HL-60 (cell line): Measurements from ENCODE around the gene DAND5.
"Not testable (repeated sequence)": the region's sequence is repeated elsewhere in the genome, so short reads cannot be mapped to it uniquely, and the experiment has no call there.

ENCODE experiments used
- DNase-seq, 2 experiments: peaks; one replicate each; pipeline ENCODE4 v3.0.0-alpha.2; 2010 to 2020; ENCODE audit warnings: low read depth in 1 of 2, low spot score in 1 of 2
- H3K27ac ChIP-seq: fragments of 250-450 bp; sonication (Bioruptor Pico); replicated peaks from 2 replicates; pipeline ENCODE4 v1.5.1; 2020; ENCODE audit warnings: mild to moderate bottlenecking, moderate library complexity
- H3K27me3 ChIP-seq: fragments of 250-450 bp; sonication (Bioruptor Pico); 2 replicates; pipeline ENCODE4 v1.5.1; 2021; ENCODE audit warnings: mild to moderate bottlenecking, moderate library complexity; ENCODE audit not compliant: insufficient read depth, poor library complexity, severe bottlenecking
- H3K4me3 ChIP-seq: replicated peaks from 2 replicates; pipeline ENCODE4 v1.5.1; 2011; ENCODE audit warnings: mild to moderate bottlenecking, control low read depth, low read length; ENCODE audit not compliant: insufficient read depth
- CTCF ChIP-seq: IDR thresholded peaks from one replicate; pipeline ENCODE4 v1.5.1; 2011; ENCODE audit warnings: low read length, control low read depth, inconsistent platforms; ENCODE audit not compliant: insufficient read depth
- GABPA ChIP-seq: IDR thresholded peaks from 2 replicates; pipeline ENCODE4 v1.6.1; 2012; ENCODE audit warnings: low read depth
- POLR2AphosphoS5 ChIP-seq: IDR thresholded peaks from 2 replicates; pipeline ENCODE4 v1.6.1; 2012; ENCODE audit warnings: low read depth
- REST ChIP-seq: IDR thresholded peaks from 2 replicates; pipeline ENCODE4 v1.6.1; 2012; ENCODE audit warnings: low read depth; ENCODE audit not compliant: insufficient replicate concordance
- SPI1 ChIP-seq: IDR thresholded peaks from 2 replicates; pipeline ENCODE4 v1.6.1; 2012; ENCODE audit warnings: low read depth, mild to moderate bottlenecking, borderline replicate concordance

The DAND5 gene

GRCh38 chr19:12955996-12956395 is 13.4 kb upstream of the DAND5 start:
- Histone ChIP-seq H3K4me3 (peak overlapping the region; percentile 89), H3K27ac (peak overlapping the region; percentile 86), H3K27me3 (no peaks in the 10 kb centered on the region)
- DNase-seq, result no peak
- TF ChIP-seq CTCF, result no peak
- TF ChIP-seq GABPA, result no peak
- no peak for TF ChIP-seq POLR2AphosphoS5
- TF ChIP-seq REST, result no peak
- no peak for TF ChIP-seq SPI1

GRCh38 chr19:12956446-12957388 is 12.7 kb upstream of the DAND5 start, which contains the start of gene GADD45GIP1:
Gene GADD45GIP1 (minus strand): TSS chr19:12957223. CDS start chr19:12957212, 11 bp downstream.
- peak in 1 of 2 experiments; percentile 86 for DNase-seq
- TF ChIP-seq CTCF (no peak), POLR2AphosphoS5 (peak; percentile 90), REST (peak; percentile 72)
- H3K27ac ChIP-seq, result peak within 1 kb of the TSS; percentile 86
- H3K4me3 ChIP-seq, result peak within 1 kb of the TSS; percentile 89
- H3K27me3 ChIP-seq, result no peaks in the 10 kb centered on the region

- Histone ChIP-seq H3K4me3 (peak overlapping the region; percentile 89), H3K27ac (peak overlapping the region; percentile 86)
- not testable (repeated sequence) for DNase-seq, H3K27me3 ChIP-seq
These were observed 11.9 kb upstream of the DAND5 start for GRCh38 chr19:12957389-12957952.

GRCh38 chr19:12959481-12959880 is 9.9 kb upstream of the DAND5 start:
- TF ChIP-seq CTCF, result no peak
- no peak for TF ChIP-seq POLR2AphosphoS5
- no peak for TF ChIP-seq GABPA
- no peak for TF ChIP-seq SPI1
- TF ChIP-seq REST, result no peak
- no peak overlapping the region for H3K4me3 ChIP-seq
- H3K27me3 ChIP-seq, result no peaks in the 10 kb centered on the region
- no peak overlapping the region for H3K27ac ChIP-seq
- no peak for DNase-seq
